SK-N-SH treated with all-trans-retinoic acid at 6 μM for 48 hours (cell line): ENCODE results near the gene BRD9.

ENCODE experiments used
- ATAC-seq: fragments of 200-7000 bp; cut with Tn5 transposase; 3 replicates; pipeline ENCODE4 v1.9.1; 2020; ENCODE audit warnings: mild to moderate bottlenecking, moderate library complexity
- ARNTL ChIP-seq: fragments of 450-650 bp; formaldehyde crosslinking; IDR thresholded peaks from 2 replicates; pipeline ENCODE4 v1.5.0; 2020; ENCODE audit warnings: low read depth, mild to moderate bottlenecking, moderate library complexity, borderline replicate concordance
- BACH2 ChIP-seq: fragments of 250-450 bp; sonication (Bioruptor Pico); IDR thresholded peaks from 2 replicates; pipeline ENCODE4 v1.9.0; 2021; ENCODE audit warnings: mild to moderate bottlenecking, borderline replicate concordance
- CREB5 ChIP-seq: fragments of 250-450 bp; sonication (Bioruptor Pico); IDR thresholded peaks from 2 replicates; pipeline ENCODE4 v1.5.1; 2020; ENCODE audit warnings: low read depth, mild to moderate bottlenecking, moderate library complexity
- CSDC2 ChIP-seq: fragments of 250-450 bp; sonication (Bioruptor Pico); IDR thresholded peaks from 2 replicates; pipeline ENCODE4 v1.5.0; 2020; ENCODE audit warnings: mild to moderate bottlenecking, moderate library complexity
- CSRNP3 ChIP-seq: fragments of 250-450 bp; sonication (Bioruptor Pico); IDR thresholded peaks from 2 replicates; pipeline ENCODE4 v1.5.1; 2021; ENCODE audit warnings: mild to moderate bottlenecking, moderate library complexity
- ESRRG ChIP-seq: fragments of 250-450 bp; sonication (Bioruptor Pico); IDR thresholded peaks from 2 replicates; pipeline ENCODE4 v1.6.1; 2021; ENCODE audit warnings: mild to moderate bottlenecking
- ISL1 ChIP-seq: fragments of 250-450 bp; sonication (Bioruptor Pico); IDR thresholded peaks from 2 replicates; pipeline ENCODE4 v2.1.2; 2022; ENCODE audit warnings: mild to moderate bottlenecking, moderate library complexity
- PATZ1 ChIP-seq: fragments of 250-450 bp; sonication (Bioruptor Pico); IDR thresholded peaks from 2 replicates; pipeline ENCODE4 v1.8.0; 2020; ENCODE audit warnings: mild to moderate bottlenecking, moderate library complexity, borderline replicate concordance
- POU6F1 ChIP-seq: fragments of 250-450 bp; sonication (Bioruptor Pico); IDR thresholded peaks from 2 replicates; pipeline ENCODE4 v1.8.0; 2021; ENCODE audit warnings: low read depth, mild to moderate bottlenecking, moderate library complexity, borderline replicate concordance
- PPARA ChIP-seq: fragments of 250-450 bp; sonication (Bioruptor Pico); IDR thresholded peaks from 2 replicates; pipeline ENCODE4 v1.5.0; 2020; ENCODE audit warnings: mild to moderate bottlenecking, borderline replicate concordance
- SNAI2 ChIP-seq: fragments of 250-450 bp; sonication (Bioruptor Pico); IDR thresholded peaks from 2 replicates; pipeline ENCODE4 v1.5.0; 2020; ENCODE audit warnings: mild to moderate bottlenecking, moderate library complexity
- TCF4 ChIP-seq: fragments of 250-450 bp; sonication (Bioruptor Pico); IDR thresholded peaks from 2 replicates; pipeline ENCODE4 v1.8.0; 2021; ENCODE audit warnings: mild to moderate bottlenecking, moderate library complexity, borderline replicate concordance
- TOX ChIP-seq: fragments of 250-450 bp; sonication (Bioruptor Pico); IDR thresholded peaks from 2 replicates; pipeline ENCODE4 v1.8.0; 2021; ENCODE audit warnings: mild to moderate bottlenecking, moderate library complexity, borderline replicate concordance
- TSHZ2 ChIP-seq: fragments of 250-450 bp; sonication (Bioruptor Pico); IDR thresholded peaks from 2 replicates; pipeline ENCODE4 v1.5.0; 2020; ENCODE audit warnings: mild to moderate bottlenecking, moderate library complexity
- ZC3H10 ChIP-seq: fragments of 250-450 bp; sonication (Bioruptor Pico); IDR thresholded peaks from 2 replicates; pipeline ENCODE4 v1.5.1; 2021; ENCODE audit warnings: mild to moderate bottlenecking, moderate library complexity
- ZFP3 ChIP-seq: fragments of 250-450 bp; sonication (Bioruptor Pico); IDR thresholded peaks from 2 replicates; pipeline ENCODE4 v1.5.0; 2020; ENCODE audit warnings: mild to moderate bottlenecking, moderate library complexity
- ZFP30 ChIP-seq: fragments of 450-650 bp; formaldehyde crosslinking; IDR thresholded peaks from 2 replicates; pipeline ENCODE4 v1.5.0; 2022; ENCODE audit warnings: mild to moderate bottlenecking, moderate library complexity
- ZNF70 ChIP-seq: fragments of 450-650 bp; formaldehyde crosslinking; IDR thresholded peaks from 2 replicates; pipeline ENCODE4 v1.5.0; 2020; ENCODE audit warnings: mild to moderate bottlenecking, moderate library complexity
- ZNF8 ChIP-seq: fragments of 450-650 bp; formaldehyde crosslinking; IDR thresholded peaks from 2 replicates; pipeline ENCODE4 v1.5.0; 2020; ENCODE audit warnings: mild to moderate bottlenecking, moderate library complexity

The BRD9 gene

GRCh38 chr5:884345-885126 is 8.1 kb downstream of the BRD9 start:
- TF ChIP-seq TCF4 (CRISPR knock-in tag) (no peak), CSDC2 (no peak), ISL1 (no peak), ZFP3 (CRISPR knock-in tag) (no peak), BACH2 (CRISPR knock-in tag) (no peak), TOX (CRISPR knock-in tag) (no peak), PPARA (CRISPR knock-in tag) (no peak), SNAI2 (CRISPR knock-in tag) (no peak), ESRRG (CRISPR knock-in tag) (no peak), ZNF8 (CRISPR knock-in tag) (no peak), CSRNP3 (CRISPR knock-in tag) (no peak), POU6F1 (CRISPR knock-in tag) (no peak), PATZ1 (no peak)
- no peak for ATAC-seq

GRCh38 chr5:883475-884181 is 9.0 kb downstream of the BRD9 start:
- ATAC-seq = no peak
- TF ChIP-seq CREB5 = no peak
- no peak for TF ChIP-seq BACH2 (CRISPR knock-in tag)
- no peak for TF ChIP-seq ESRRG (CRISPR knock-in tag)
- TF ChIP-seq POU6F1 (CRISPR knock-in tag) = no peak
- TF ChIP-seq SNAI2 (CRISPR knock-in tag) = no peak
- no peak for TF ChIP-seq ZFP3 (CRISPR knock-in tag)

GRCh38 chr5:882253-883183 is 10.1 kb downstream of the BRD9 start:
- no peak for ATAC-seq
- TF ChIP-seq ARNTL (CRISPR knock-in tag) (no peak), ZC3H10 (CRISPR knock-in tag) (no peak), ESRRG (CRISPR knock-in tag) (no peak), PPARA (CRISPR knock-in tag) (no peak), ZNF70 (CRISPR knock-in tag) (no peak), CSRNP3 (CRISPR knock-in tag) (no peak), TCF4 (CRISPR knock-in tag) (no peak), CREB5 (no peak), TOX (CRISPR knock-in tag) (no peak), TSHZ2 (CRISPR knock-in tag) (no peak), ZFP30 (CRISPR knock-in tag) (no peak)
